GM19438 (cell line): ENCODE results near the gene CPSF4.

Source experiments
- ATAC-seq: cut with Tn5 transposase; IDR thresholded peaks from one replicate; pipeline ENCODE4 v1.9.1; 2021; ENCODE audit warnings: low read depth; ENCODE audit not compliant: unreplicated experiment

CPSF4 gene

DNA sequence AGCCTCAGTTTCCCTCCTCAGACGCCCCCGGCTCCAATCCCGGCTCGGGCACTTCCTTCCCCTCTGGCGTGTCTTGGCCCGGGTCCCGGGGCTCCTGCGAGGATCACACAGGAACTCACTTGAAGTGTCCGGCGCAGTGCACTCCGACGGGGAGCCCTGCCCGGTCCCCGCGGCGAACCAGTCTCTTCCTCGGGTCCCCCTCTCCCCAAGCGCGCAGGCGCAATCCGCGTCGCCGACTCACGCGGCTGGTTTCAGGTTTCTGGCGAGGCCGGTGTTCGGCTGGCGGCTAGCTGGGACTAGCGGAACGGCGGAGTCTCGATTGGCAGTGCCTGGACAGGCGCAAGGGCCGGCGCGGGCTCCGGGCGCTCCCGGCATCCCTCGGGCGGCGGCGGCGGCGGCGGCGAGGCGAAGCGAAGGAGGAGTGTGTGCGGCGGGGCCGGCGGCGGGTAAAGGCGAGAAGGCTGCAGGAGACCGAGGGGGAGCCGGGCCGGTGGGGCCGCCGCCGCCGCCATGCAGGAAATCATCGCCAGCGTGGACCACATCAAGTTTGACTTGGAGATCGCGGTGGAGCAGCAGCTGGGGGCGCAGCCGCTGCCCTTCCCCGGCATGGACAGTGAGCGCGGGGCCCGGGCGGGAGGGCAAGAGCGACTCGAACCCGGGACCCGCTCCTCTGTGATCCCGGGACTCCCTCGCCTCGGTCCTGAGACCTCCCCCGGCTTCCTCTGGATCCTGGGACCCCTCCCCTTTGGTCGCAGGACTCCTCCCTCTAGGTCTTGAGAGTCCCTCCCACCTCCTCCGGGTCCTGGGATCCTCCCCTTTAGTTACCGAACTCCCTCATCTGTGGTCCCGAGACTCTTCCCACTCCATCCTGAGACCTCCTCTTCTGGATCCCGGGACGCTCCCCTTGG lies at the start of gene CPSF4, which contains the start of gene PTCD1:
Gene CPSF4 (plus strand): TSS at position 371 of the 908 bp plus-strand sequence. CDS start 140 bp downstream, at position 511.
Gene PTCD1 (minus strand): TSS at position 226 of the 908 bp plus-strand sequence. CDS start 3,556 bp downstream, outside the sequence.
- peak; percentile 94 for ATAC-seq

DNA sequence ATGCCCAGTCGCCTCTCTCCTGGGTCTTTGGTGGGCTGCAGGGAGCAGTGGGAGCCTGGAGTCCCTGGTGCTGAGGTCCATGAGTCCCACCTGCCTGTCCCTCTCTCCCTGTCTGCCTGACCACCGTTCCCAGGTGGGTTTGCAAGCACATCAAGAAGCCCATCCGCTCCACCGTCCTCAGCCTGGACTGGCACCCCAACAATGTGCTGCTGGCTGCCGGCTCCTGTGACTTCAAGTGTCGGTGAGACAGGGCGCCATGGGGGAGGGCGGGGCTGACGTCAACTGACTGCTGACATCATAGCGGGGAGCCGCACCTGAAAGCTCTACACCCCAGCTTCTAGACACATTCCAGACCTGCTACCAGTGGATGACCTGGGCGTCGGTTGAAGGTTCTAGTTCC lies 49.0 kb upstream of the CPSF4 start:
- ATAC-seq = no peak

DNA sequence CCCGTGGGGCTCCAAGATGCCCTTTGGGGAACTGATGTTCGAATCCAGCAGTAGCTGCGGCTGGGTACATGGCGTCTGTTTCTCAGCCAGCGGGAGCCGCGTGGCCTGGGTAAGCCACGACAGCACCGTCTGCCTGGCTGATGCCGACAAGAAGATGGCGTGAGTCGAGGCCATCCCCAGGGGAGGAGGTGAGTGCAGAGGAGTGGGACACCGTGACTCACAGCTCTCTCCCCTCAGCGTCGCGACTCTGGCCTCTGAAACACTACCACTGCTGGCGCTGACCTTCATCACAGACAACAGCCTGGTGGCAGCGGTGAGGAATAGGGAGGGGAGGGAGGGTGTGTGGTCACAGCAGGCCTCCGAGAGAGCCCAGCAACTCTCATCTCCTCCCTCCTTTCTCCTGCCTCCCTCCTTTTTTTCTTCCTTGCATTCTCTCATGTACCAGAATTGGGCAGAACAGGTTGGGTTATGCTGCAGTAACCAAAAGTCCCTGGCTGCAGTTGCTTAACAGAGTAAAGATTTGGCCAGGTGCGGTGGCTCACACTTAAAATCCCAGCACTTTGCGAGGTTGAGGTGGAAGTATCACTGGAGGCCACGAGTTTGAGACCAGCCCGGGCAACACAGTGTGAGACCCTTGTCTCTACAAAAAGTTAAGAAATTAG lies 47.7 kb upstream of the CPSF4 start:
- no peak for ATAC-seq

DNA sequence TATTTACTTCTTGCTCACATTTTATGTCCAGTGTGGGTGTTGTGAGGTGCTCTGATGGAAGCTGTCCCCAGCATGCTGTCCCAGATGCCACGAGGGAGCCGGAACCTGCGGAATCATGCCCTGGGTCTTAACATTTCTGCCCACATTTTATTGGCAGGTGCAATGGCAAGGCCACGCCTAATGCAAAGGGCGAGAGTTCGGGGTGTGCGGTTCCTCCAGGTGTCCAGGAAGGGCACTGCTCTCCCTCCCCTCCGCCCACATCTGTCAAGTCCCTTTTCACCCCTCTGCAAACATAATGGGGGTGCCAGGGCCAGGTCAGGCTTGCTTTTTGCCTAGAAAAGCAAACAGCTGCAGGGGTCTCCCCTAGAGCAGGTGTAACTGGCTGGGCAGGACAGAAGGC lies 46.7 kb upstream of the CPSF4 start:
- no peak for ATAC-seq

DNA sequence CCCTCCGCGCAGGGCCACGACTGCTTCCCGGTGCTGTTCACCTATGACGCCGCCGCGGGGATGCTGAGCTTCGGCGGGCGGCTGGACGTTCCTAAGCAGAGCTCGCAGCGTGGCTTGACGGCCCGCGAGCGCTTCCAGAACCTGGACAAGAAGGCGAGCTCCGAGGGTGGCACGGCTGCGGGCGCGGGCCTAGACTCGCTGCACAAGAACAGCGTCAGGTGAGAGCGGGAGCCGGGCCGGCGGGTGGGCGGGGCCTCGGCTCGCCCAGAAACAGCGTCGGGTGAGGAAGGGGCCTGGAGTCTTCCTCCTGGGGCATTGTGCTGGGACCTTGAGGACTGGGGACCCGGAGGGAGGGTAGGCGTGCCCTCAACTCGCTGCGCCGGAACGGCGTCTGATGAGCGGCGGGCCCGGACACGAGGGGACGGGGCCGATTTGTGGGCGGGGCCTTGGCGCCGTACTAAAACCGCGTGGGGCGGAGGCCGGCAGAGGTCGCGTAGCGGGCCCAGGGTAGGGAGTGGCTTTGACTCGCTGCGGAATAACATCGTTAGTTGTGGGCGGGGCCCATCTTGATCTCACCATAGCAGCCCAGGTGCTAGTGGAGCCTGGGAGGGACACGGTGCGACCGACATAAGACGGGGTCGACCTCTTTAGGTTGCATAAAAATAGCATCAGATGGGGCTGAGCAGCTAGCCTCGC lies 45.9 kb upstream of the CPSF4 start:
- ATAC-seq = peak; percentile 54

DNA sequence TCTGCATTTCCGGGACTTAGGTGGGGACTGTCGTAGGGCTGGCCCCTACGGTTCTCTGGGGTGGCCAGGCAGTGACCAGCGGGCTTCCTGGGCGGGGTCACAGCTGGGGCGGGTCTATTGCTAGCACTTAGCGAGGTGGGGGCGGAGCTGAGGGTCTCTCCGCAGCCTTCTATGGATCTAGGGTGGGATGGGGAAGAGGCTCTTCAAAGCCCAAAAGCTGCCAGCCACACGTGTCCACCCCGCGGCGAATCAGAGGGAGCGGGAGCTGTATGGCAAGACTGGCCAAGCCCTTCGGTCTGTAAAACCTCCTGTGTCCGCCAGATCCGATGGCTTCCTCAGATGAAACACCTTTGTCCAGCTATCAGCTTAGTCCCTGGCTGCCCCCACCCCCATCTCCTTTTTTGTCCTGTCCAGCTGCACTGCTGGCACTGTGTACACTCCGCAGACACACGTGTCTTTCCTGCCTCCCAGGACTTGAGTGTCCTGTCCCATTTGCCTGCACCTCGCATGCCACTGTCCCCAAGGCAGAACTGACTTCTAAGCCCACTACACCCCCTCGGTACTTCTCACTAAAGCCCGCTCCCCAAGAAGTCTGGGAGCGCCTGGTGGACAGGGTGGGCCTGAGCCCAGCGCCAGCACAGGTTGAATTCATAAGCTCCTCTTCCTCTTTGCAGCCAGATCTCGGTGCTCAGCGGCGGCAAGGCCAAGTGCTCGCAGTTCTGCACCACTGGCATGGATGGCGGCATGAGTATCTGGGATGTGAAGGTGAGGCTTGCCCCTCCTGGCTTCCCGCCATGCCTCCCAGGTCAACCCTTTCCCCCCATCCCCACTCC lies 45.2 kb upstream of the CPSF4 start:
- no peak for ATAC-seq

DNA sequence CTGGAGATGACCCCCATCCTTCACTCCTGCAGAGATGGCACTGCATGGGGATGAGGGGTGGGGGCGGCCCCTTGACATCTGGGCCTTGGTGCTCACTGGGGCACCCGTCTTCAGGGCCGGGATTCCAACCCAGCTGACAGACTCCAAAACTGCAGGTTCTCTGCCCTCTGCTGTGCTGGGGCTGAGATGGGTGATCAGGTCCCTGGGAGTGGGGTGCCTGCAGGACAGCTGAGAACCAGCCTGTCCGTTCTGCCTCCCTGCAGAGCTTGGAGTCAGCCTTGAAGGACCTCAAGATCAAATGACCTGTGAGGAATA lies 44.6 kb upstream of the CPSF4 start:
- ATAC-seq = no peak

DNA sequence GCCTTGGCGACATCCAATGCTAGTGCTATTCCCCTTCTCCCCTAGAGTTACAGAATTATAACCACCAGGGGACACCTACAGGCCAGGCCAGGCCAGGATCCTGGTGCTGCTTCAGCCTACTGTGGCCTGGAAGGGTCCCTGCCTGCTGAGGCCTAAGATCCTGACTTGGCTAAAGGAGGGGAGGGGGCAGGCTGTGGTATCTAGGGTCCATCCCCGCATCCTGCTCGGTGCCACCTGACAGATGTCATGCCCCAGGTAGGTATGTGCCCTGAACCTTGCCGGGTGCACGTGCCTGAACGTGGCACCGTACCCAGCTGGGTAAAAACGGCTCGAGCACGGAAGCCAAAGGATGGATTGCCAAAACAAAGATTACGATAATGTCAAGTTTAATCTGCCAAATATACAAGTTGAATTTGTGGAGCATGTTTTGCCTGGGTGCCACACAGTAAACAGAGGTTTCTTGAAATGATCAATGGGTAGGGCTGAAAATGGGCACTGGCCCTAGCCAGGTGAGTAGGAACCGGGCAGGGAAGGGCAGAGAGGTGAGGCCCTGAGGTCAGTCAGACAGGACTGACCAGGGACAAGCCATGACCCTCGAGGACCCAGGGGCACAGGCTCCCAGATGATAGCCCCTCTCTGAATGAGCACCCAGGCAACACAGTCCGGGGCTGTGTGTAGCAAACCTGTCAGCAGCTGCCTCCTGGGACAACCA lies 43.0 kb upstream of the CPSF4 start:
- no peak for ATAC-seq

DNA sequence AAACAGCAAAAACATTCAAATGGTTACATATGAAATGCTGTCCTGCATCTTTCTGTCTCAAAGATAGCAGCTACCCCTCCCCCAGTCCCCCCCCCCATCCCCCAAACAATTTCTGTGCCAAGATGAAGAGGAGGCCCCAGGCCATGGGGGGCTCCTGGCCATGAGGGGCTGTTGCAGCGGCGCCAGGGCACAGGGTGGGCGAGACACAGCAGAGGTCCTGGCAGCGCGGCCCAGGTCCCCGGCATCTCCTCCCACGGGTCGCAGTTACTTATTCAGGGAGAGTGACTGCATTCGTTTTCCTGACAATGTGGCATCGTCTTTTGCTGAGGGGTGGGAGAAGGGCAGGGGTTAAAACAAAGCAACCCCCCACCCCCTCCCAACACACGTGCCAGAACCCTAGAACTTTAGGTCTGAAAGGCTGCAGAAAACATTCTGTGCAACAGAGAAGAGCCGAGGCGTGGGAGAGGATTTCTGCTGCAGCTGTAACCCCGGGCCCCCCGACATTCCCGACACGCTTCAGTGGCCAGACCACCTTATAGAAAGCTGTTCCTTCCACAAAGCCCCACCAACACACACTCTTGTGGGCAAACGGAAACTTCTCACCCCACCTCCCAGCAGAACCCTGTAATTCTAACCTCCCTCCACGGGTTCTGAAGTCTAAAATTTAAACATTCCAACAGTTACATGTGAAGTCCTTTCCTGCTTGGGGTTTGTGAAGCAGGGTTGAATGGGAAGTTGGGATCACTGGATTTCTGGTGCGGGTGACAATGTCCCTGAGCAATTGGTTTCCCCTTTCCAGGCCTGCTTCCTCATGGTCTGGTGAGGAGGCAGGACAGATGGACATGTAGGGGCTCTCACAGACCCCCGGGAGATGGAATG lies 42.1 kb upstream of the CPSF4 start:
- no peak for ATAC-seq

DNA sequence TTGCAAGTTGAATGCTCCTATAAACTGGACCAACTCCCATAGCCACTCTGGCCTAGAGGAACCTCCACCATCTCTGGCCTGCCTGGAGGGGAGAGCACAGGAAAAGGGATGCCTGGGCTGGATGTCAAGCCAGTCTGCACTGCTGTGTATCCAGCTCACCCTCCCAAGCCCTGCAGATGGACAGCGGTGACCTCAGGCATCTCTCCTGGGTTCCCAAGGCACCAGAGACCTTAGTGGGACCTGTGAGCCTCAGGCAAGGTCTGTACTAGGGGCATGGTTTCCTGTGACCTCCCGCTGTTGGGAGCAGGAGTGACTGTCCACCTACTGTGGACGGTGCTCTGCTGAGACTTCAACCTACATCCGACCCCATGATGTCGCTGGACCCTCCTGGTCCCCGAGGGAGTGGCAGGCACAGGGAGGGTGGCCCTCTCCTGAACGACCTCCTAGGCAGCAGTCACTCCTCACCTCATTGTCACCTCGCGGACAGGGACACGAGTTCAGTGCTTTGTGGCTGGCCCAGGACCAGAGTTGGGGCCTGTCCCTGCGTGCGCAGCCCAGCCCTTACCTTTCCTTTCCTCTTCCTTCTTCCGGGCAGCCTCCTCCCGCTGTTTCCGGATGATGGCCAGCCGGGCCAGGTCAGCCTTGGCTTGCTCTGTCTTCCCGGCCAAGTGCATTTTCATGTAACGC lies 41.3 kb upstream of the CPSF4 start:
- ATAC-seq = no peak

DNA sequence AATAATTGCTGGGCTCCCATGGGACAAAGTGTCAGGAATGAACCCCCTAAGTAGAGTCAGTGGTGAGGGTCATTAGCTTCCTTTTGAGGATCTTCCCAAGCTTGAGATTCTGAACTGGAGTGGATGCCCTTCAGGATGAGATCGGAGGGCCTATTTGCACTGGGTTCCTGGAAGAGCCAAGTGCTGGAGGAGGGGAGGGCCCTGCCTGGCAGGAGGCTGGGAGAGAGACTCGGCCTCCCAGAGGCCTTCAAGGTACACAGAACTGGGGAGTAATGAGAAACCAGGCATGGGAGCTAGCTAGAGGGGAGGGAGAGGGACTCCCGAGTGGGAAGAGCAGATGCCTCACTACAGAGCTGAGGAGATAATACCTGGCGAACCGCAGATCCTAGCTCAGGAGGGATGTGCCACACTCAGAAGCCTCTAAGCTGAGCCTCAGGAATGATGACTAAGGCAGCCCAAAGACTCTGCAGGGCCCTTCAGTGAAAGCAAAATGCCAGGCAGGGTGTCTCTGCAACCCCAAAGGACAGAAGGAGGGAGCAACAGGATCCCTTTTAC lies 39.8 kb upstream of the CPSF4 start:
- ATAC-seq = no peak

DNA sequence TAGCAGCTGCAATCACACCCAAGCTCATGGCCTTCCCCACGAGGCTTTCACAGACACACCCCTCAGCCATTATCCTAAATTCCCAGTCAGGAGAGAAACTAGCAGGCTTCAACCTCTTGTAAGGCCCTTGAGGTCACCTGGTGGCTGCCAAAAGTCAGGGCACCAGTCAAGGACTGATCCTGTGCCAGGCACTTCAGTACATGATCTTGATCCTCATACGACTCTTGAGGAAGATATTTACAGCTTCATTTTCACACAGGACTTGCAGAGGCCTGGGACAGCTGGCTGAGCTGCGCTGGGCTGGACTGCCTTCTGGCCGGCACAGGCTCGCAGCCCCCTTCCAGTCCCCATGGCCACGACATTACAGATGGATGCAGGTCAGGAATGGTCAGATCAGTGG lies 39.1 kb upstream of the CPSF4 start:
- no peak for ATAC-seq

DNA sequence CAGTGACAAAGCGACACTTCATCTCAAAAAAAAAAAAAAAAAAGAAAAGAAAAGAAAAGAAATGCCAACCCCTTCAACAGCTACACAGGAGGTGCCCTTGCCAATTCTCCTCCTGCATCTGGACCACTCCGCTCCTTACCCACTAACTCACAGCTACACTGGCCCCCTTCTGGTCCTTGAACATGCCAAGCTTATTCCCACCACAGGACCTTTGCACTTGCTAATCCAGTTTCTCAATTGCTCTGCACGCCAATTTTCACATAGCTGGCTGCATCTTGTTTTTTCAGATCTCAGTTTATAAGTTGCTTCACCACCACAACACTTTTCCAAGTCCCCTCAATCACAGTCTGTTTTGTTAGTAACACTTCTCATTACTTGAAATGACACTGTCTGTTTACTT lies 35.9 kb upstream of the CPSF4 start:
- no peak for ATAC-seq

DNA sequence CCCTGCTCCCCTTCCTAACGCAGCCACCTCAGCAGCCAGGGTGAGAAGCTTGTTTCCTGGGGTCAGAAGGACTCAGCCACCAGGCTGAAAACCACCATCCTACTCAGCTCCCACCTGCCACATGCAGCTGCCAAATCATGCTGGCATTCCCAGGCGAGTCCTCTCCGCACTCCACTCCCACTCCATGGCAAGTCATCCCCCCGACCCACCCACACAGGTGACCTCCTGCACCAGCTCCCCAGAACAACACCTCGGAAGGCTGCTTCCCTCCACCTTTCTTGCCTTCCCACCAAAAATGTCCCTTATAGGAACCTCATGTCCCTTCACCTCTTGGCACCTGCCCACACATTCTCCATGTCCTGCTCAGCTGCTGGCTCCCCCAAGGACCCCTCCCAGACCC lies 35.0 kb upstream of the CPSF4 start:
- no peak for ATAC-seq

DNA sequence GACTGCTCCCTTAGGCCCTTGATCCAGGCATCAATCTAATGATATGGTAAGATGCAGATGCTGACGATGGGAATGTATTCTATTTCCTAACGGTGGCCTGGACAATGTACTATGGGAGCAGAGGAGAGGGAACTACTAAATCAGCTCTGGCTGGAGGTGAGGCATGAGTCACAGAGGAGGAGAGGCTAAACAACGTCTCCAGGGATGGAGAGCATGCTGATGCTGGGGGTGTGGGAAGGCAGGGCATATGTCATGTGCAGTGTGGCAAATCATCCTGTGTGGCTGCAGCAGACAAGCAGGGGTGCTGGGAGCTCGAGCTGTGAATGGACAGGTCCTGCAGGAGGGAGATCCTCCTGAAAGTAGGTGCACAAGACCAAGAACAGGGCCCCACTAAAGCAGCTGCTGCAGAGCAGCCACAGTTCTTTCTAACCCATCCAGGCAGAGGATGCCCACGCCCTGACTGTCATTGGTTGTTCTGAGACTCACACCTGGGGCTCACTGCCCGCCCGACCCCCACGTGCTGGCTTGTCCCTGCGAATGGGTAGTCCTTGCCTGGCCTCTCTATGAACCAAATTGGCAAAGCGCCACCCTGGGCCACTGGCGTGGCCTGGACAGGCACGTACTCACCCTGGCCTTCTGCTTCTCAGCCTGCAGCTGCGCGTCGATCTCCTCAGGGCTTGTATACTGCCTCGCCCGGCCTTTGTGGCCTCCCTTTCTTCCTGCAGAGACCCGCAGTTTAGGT lies 34.3 kb upstream of the CPSF4 start:
- no peak for ATAC-seq

DNA sequence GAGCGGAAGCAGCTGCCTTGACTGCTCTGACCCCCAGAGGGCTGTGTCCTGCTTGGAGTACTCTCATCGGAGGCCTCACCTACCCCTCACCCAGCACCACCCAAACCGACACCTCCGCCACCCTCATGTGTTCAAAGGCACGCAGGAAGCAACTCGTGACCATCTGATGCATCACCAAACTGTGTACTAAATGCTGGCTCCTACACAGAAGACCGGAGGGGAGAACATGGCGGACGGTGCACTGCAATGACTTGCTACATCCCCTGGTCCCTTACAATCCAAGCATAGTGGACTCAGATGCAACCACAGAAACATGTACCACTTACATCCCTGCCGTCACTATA lies 33.8 kb upstream of the CPSF4 start:
- ATAC-seq = no peak

DNA sequence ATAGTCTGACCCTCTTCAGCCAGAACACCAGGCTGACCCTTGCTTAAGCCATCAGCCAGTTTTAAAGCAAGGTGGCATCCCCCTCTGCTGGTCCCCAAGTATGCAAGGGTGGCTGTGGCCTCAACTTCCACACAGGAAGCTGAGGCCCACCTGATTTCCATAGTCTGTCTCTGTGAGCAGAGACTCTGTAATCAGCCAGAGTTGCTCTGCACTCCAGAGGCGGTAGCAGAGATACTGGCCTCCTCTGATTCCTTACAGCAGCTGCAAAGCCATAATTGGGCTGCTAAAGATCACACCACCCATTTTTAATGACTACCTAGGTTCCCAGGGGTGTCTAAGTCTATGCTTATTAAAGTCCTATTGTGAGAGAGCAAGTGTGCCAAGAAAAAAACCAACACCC lies 32.2 kb upstream of the CPSF4 start:
- no peak for ATAC-seq
